GM19025 (cell line): ENCODE results near the gene RCAN1.

Experiments
- ATAC-seq: cut with Tn5 transposase; IDR thresholded peaks from one replicate; pipeline ENCODE4 v1.9.1; 2021; ENCODE audit warnings: mild to moderate bottlenecking, low read depth, moderate library complexity; ENCODE audit not compliant: unreplicated experiment

Gene RCAN1

GRCh38 chr21:34602061-34602460, 12.9 kb downstream of the RCAN1 start:
- no peak for ATAC-seq

GRCh38 chr21:34599534-34600101, 15.3 kb downstream of the RCAN1 start:
- ATAC-seq: no peak

- no peak for ATAC-seq
These were observed 15.9 kb downstream of the RCAN1 start for GRCh38 chr21:34598931-34599400.

GRCh38 chr21:34597406-34597805, 17.5 kb downstream of the RCAN1 start:
- no peak for ATAC-seq

DNA sequence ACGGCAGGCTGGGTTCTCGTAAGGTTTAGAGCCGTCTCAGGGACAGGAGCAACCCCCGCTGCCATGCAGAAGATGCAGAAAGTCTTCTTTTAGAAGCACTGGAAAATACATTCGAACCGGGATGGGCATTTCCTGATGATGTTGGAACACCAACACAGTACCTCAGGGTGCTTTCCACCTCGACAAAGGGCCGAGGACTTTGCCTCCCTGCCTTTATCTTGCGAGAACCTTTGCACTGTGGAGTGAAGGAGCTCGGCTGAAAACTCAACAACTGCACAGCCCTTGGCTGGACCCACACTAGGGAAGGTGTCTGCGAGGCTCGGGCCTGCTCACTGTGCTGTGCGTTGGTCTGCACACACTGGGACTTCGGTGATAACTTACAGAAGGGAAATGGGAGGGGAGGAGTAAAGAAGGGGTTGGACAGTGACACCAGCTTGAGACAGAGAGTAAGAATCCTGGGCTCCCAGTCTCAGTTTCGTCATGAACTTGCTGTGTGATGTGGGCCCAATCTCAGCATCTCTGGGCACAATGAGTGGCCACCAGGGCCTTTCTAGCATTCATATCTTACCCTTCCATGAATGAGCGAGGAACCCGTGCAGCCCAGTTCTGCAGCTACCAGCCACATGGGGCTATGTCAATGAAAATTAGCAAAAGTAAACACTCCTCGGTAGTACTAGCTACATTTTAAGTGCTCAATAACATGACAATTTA, 18.2 kb downstream of the RCAN1 start:
- ATAC-seq: no peak

DNA sequence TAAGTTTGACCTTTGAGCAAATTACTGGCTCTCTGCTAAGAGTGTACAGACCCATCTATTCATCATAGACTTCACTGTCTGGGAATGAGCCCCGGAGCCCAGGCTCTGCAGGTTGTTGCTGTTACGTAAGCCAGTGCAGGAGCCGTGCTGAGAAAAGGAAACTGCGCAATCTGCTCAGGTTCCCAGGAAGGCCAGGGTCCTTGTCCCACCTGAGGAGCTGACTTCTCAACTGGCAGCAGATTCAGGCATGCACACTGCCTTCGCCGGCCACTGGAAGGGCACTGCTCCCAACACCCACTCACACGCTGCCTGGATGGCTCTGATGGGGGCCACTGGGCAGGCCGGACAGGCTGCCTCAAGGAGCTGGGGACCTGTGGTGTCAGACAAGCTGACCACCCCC, 19.5 kb downstream of the RCAN1 start:
- ATAC-seq: no peak

DNA sequence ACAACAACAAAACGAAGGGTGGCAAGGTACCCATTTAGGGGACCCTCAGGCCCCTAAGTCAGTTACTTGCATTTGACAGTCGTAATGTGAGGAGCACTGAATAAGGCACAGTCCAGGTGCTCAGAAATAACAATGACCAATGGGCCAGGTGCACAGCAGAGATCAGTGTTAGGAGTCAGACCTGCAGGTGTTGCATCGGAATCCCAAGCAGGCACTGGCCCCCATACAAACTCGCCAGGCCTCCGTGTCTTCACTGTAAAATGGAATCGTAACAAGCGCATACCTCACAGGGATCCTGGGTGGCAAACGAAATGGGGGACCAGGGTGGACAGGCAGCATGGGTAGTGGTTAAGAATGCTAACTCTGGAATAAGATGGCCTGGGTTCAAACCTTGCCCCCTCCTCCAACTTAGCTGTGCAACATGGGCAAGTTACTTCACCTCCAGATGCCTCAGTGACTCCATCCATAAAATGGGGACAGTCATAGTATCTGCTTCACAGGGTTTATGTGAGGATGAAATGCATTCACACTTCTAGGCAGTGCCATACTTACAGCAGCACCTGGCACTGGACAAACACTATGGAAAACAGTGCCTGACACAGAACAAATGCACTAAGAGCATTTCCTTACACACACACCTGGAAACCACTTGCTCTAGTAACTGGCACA, 20.2 kb downstream of the RCAN1 start:
- ATAC-seq: no peak

- no peak for ATAC-seq
These were observed 20.9 kb downstream of the RCAN1 start for GRCh38 chr21:34593954-34594531.

- no peak for ATAC-seq
These were observed 21.5 kb downstream of the RCAN1 start for GRCh38 chr21:34593423-34593822.

- no peak for ATAC-seq
These were observed 22.6 kb downstream of the RCAN1 start for GRCh38 chr21:34592120-34592955.

DNA sequence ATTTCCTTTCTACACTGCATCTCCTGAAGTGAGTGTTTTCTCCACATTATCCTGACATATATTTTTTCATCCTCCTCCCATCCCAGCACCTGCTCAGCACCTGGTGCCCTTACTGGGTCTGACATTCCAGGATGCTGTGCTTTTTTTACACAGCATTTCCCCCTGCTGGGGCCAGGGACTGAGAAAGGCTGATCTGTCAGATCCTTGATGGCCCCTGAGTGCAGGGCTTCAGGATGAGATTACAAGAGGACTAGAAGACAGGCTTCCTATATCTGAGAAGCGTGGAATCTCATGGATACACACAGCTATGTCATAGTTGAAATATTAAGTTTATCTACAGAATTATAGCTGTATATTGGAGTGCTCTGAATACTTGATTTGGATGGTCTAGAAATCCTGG, 24.4 kb downstream of the RCAN1 start:
- no peak for ATAC-seq

GRCh38 chr21:34589511-34590282, 25.2 kb downstream of the RCAN1 start:
- ATAC-seq: no peak

DNA sequence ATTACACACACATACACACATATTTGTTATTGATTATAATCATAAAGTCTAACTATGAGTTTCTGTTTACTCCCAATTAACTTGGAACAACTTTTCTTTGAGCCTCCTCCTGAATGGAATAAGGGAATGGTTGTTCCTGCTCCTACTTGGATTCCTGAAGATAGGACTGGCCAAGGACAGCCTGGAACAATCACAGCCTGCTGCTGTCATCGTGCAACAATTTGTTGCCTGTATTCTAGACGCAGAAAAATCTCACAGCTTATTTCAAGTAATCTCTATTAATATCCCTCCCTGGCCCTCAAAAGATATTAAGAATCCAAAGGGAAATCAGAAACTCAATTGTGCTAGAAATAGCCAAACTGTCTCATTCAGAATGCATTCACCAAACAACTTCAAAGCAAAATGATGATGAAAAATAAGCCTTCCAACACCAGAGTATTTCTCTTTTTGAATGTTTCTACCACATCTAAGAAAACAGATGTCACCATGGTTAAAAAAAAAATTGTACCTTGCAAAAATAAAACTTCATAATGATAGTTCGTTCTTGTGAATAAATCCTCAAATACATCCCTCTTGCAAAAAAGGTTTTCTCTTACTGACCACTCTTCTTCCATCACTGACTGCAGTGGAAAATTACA, 30.9 kb downstream of the RCAN1 start:
- no peak for ATAC-seq

DNA sequence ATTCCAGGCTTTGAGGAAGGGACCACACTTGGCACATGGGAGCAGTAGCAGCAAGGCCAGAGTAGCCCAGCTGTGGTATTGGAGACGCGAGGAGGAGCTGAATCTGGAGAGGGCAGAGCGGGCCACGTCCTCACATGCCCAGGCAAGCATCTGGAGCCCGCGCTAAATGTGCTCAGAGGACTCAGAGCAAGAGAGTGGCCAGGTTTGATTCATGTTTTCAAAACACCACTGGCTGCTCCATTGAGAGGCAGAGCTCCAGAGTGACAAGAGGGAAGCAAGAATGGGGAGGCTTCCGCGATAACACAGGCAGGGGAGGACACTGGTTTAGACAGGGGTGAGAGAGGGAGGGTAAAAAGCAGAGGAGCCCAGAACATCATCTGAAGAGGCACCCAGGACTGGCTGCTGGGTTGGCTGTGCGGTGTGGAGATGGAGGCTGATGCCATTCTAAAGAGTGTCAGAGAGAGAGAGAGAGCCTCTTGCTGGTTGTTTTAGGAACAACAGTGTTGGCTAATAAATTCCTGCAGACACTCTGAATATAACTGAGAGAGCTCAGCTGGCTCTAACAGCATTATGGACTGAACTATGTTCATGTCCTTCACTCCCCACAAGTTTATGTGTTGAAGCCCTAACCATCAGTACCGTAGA, 32.3 kb downstream of the RCAN1 start:
- ATAC-seq: no peak

- no peak for ATAC-seq
These were observed 34.7 kb downstream of the RCAN1 start for GRCh38 chr21:34580181-34580700.

GRCh38 chr21:34579411-34579810, 35.5 kb downstream of the RCAN1 start:
- no peak for ATAC-seq

DNA sequence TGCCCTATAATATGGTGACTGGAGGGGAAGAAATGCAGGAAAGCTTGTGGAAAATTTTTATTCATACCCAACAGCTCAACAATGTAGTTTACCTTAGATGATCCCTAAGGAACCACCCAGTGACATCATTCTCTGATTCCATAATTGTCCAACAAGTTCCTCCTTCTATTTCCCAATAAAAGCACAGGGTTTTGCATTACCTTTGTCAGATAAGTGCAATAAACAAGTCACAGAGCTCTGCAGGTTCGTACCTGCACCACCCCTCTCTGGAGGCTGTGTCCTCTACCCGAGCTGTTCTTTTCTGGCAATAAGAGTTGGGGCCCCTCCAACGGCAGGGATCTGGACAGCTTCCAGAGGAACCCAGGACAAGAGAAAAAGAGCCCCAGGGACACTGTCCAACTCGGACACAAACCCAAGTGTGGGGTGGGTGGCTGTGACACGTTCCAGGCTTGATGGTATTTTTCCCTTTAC, 38.8 kb downstream of the RCAN1 start:
- ATAC-seq: no peak
